HG02870 (cell line): ENCODE data around the gene PSEN2.

ENCODE experiments used
- ATAC-seq: cut with Tn5 transposase; IDR thresholded peaks from one replicate; pipeline ENCODE4 v1.9.1; 2021; ENCODE audit warnings: mild to moderate bottlenecking, moderate library complexity; ENCODE audit not compliant: unreplicated experiment

Gene PSEN2

GRCh38 chr1:226863446-226863845 is 7.0 kb upstream of the PSEN2 start:
- no peak for ATAC-seq

DNA sequence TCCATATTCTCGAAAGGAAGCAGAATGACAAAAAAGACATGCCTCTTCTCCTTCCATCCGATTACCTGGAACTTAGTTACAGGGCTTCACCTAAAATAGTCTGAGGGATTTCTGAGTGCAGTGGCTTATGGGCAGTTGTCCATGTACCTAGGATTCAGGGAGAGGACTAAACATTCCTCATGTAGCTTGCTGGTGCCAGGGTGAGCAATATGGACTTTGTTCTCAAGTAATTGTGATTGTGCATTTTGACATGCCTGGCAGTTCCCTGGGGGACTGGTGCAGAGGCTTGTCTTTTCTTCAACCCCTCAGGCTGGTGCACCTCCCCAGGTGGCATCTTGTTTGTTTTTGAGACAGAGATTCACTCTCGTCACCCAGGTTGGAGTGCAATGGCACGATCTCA is 6.1 kb upstream of the PSEN2 start:
- ATAC-seq, result no peak

GRCh38 chr1:226865590-226865989 is 4.8 kb upstream of the PSEN2 start:
- ATAC-seq, result no peak

GRCh38 chr1:226867461-226868054 is 2.9 kb upstream of the PSEN2 start:
- no peak for ATAC-seq

- no peak for ATAC-seq
These were observed 1.7 kb upstream of the PSEN2 start for GRCh38 chr1:226868726-226869125.

DNA sequence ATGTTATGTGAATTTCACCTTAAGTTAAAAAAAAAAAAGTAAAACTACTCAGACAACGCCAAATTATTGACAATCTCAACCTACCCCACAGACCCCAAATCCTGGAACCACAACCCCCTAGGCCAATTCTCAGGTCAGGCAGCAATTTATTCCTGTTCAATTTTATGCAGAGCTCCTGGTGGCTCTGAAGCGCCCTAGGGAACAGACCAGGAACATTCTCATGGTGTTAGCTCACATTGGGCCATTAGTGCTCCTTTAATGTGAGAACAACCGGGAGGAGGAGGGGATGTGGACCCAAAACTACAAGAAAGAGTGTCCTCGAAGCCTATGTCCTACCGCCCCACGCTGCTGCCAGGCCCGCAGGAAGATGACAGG is 403 bp upstream of the PSEN2 start:
- ATAC-seq, result no peak

DNA sequence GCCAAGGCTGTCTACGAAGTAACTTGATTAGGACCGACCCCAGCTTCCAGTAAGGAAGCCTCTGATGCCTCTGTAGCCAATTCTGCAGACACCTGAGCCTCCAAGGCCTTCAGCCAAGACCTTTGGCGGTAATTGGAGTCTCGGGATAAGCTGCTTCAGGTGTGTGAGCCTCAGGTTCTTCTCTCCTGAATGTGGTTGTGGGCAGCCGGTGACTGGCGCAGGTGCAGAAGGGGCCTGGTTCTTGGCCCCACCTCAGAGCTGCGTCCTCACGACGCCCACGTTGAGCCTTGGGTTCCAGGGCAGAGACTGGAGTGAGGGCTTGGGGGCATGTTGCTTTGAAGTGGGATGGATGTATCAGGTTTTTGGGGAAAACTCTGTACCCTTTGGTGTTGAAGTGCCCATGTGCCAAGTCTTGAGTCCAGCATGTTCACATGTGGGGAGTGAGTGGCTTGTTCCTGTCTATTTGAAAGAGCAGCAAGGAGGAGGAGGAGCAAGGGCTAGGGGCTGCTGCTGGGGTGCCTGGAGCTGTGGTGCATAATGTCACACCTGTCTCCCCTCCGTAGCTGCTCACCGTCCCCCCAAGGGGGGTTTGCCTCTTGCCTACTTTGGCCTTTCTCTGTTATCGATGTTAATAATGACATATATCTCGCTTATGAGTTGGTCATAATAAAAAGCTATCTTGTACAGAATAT is 1.4 kb downstream of the PSEN2 start:
- no peak for ATAC-seq

- no peak for ATAC-seq
These were observed 2.0 kb downstream of the PSEN2 start for GRCh38 chr1:226872437-226872836.

DNA sequence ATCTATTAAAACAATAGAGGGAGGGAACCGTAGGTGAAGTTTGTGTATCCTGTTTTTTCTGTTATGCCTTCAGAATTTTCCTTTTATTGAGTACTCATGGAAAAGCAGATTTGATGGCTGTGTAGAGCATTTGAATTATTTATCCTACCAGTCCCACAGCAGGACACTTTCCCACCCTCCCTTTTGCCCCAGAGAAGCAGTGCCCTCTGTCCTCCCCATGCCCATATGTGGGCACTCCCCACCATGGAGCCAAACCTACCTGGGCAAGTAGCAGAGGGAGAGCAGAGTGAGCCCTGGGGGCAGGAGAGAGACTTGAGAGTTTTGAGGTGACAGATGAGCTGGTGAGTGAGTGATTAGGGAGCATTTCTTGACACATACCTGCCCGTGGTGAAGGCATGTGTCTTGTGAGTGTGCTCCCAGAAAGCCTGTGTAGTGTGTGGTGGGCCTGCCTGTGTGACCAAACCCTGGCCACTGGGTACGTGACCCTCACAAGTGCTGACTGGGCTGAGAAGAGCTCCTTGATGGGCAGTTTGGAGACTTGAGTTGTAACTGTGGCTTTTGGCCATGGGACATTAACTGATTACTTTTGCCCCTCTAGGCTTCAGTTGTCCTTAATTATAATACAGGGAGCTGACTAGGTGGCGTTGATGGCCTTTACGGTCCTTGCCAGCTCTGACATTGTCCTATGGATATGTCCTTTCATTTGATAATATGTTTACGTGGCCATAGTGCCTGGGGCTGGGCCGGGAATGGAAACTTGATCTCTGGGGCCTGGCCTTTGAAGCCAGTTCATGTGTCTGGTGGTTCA is 3.6 kb downstream of the PSEN2 start:
- no peak for ATAC-seq

GRCh38 chr1:226874579-226875425 is 4.4 kb downstream of the PSEN2 start:
- ATAC-seq, result no peak

GRCh38 chr1:226875641-226876295 is 5.4 kb downstream of the PSEN2 start:
- no peak for ATAC-seq

DNA sequence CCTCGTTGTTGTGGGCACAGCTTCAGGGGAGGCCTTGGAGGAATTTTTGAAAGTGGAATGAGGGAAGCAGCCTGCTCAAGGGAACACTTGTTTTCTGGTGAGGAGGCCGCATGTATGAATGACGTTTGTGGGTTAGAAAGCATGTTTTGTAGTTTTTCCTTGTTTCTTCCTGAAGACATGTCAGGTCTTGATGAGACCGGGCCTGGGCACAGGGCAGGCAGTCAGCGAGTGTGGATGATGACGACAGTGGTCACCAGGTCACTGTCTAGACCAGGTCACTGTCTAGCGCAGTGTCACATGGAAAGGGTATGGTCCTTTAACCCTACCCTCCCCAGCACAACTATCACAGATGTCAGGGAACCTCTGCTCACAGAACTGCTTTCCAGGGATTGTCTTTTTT is 7.3 kb downstream of the PSEN2 start:
- no peak for ATAC-seq

DNA sequence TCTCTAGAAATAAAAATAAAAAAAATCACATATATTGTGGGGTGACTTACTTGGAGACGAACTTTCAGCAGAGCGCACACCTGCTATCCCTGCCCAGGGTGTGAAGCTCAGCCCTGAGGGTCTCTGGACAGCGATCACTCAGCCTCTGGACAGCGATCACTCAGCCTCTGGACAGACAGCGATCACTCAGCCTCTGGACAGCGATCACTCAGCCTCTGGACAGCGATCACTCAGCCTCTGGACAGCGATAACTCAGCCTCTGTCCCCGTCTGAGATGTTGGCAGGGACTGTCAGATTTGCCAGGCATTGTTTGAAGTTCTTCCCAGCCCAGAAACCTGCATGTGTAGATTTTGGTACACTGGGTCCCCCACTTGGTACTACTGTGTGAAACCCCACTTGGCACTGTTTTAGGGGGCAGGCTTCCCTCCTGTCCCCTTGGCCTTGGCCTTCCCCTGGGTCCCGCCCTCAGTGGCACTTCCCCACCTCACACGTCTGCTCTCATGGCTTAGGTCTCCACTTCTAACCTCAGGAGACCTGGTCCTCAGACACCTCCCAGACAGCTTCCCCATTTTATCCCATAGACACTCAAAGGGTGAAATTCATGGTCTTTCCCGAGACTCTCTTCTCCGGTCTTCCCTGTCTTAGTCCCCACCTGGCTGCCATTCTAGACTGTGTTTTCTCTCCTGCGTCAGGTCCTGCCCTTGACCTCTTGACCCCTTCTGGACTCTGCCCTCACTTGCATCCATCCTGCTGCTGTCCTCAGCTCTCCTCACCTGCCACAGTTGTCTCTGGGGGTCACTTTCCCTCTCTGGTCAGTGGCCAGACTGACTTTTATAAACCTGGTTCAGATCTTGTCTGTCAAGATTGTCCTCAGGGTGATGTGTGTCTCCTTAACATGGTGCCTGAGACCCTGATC is 10.2 kb downstream of the PSEN2 start:
- no peak for ATAC-seq

DNA sequence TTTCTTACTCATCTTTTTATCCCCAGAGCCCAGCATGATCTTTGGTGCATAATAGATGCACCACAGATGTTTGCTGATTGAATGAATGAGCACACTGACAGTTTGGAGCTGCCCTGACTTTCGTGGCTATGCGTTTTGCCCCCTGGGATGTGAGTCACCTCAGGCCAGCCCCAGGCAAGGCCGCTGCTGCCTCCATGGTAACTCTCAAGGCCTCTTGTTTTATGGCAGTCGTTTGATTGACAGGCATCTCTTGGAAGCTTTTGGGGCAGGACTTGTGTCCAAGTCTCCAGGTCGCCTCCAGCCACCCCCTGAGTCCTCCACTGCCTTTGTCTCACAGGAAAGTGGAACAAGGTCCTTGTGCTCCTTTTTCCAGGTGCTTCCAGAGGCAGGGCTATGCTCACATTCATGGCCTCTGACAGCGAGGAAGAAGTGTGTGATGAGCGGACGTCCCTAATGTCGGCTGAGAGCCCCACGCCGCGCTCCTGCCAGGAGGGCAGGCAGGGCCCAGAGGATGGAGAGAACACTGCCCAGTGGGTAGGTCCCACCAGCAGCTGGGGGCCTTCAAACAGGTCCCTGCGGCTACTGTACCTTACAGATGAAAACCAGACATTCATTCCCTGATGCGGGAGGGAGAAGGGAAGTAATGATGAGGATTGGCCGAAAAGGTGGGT is 11.2 kb downstream of the PSEN2 start:
- no peak for ATAC-seq

- ATAC-seq, result no peak
These were observed 11.8 kb downstream of the PSEN2 start for GRCh38 chr1:226882187-226882586.

DNA sequence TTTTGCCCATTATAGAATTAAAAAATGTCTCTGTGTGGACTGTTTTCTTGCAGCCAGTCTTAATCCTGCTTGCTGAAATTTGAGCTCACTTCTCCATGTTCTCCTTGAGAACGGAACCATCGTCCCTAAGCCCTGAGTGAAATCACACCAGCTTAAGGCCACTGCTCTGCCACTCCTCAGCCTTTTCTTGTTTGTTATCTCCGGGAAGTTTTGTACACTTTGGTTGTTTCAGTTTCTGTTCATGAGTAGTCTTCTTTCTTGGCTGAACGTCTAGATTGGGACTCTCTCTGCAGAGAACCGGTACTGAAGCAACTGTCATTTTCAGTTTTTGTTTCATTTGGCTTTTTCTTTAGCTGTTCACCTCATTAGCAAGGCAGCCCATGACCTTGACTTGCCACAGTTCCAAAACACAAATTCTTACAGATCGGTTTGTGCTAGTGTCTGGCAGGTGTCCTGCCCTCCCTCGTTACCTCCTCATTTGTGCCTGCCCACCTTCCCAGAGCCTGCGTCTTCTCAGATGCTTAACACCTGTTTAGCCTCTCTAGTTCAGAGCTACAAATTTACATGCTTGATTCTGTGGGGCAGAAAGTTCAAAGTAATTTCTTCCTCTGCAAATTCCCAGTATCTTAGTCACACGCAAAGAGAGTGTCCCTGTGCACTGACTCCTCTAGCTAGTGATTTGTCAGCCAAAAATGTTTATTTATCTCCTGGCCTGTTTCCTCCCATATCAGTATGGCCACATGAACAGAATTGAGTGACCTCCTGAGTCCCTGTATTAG is 12.4 kb downstream of the PSEN2 start:
- ATAC-seq, result peak; percentile 96

DNA sequence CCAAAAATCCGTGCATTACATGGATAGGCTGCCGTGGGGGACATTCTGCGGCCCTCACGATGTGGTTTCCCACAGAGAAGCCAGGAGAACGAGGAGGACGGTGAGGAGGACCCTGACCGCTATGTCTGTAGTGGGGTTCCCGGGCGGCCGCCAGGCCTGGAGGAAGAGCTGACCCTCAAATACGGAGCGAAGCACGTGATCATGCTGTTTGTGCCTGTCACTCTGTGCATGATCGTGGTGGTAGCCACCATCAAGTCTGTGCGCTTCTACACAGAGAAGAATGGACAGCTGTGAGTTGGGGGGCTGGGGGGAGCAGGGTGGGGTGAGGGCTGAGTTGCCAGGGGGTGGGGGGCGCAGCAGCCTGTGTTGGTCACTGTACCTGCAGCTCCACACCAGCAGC is 13.2 kb downstream of the PSEN2 start:
- ATAC-seq, result no peak

GRCh38 chr1:226884116-226884625 is 13.8 kb downstream of the PSEN2 start:
- no peak for ATAC-seq
